Measurements from ENCODE around the gene LNPK. TPM values are rescaled to one million over a fixed set of nuclear protein-coding genes. Genes with fewer than 3 reads are reported as not detected.

The LNPK gene
- total and polyA plus RNA-seq, 9 of the 15 experiments (the other 6 are each of a cell fraction or from before 2014, with no cell fraction given): 6.4 to 40.4 (median 21.3) TPM

DNA sequence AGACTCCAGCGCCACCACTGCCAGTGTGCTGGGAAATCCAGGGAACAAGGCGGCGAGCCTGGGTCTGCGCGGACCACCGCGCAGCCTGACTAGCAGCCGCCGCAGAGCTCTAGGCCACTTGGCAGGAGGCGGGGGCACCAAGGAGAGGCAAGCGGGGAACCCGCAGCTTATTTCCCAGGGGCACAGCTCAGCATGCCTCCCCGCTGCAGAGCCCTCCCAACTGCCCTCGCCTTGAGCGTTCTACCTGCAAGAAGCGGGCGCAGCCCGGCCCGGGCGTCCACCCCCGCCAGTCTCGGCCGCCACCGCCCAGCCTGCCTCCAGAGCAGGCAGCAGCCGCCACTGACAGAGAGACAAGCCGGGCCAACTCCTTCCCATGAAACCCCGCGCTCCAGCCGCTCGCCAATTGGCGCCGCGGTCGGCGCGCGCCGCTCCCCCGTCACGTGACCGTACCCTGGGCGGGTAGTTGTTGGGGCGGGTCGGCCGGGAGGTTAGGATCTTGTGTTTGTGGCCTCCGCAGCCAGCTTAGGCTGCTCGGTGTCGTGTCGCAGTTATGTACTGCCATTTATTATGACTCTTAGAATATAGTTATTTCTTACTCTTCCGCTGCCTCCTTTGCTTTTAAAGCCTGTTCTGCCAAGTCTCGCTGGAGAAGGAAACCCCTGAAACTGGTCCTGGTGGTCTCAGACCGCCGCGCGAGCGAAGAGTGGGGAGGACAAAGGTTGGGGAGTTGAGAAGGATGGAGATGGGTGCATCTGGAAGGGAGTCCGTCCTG, at the start of gene LNPK (continued):
- TF ChIP-seq, protein P1, sequence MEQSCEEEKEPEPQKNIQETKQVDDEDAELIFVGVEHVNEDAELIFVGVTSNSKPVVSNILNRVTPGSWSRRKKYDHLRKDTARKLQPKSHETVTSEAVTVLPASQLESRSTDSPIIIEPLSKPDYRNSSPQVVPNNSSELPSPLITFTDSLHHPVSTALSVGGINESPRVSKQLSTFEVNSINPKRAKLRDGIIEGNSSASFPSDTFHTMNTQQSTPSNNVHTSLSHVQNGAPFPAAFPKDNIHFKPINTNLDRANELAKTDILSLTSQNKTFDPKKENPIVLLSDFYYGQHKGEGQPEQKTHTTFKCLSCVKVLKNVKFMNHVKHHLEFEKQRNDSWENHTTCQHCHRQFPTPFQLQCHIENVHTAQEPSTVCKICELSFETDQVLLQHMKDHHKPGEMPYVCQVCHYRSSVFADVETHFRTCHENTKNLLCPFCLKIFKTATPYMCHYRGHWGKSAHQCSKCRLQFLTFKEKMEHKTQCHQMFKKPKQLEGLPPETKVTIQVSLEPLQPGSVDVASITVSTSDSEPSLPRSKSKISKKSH (CRISPR knock-in tag; IDR thresholded peaks at IDR 0.05): no peak
- TF ChIP-seq CBX3 (IDR thresholded peaks at IDR 0.05; ENCODE audit: borderline replicate concordance in 1 of 2, low read length in 2 of 2) (peak in 1 of 2 experiments; percentile 79; a peak in 1 of 3 replicates), RBM34 (IDR thresholded peaks at IDR 0.05; ENCODE audit: borderline replicate concordance, insufficient read depth, low read length) (no peak), ZBTB12 (CRISPR knock-in tag; IDR thresholded peaks at IDR 0.05) (no peak), ZNF121 (CRISPR knock-in tag; conservative IDR thresholded peaks at IDR 0.05) (no peak), TCF15 (CRISPR knock-in tag; IDR thresholded peaks at IDR 0.05) (no peak), MAZ (CRISPR knock-in tag; conservative IDR thresholded peaks at IDR 0.05 in 1 of 2, IDR thresholded peaks at IDR 0.05 in 1 of 2) (peak; percentile 76 to 94), XRCC4 (IDR thresholded peaks at IDR 0.05; ENCODE audit: extremely low read depth, insufficient read depth, insufficient read length) (no peak), ZNF764 (CRISPR knock-in tag; IDR thresholded peaks at IDR 0.05; ENCODE audit: low read depth) (no peak), HMG20A (CRISPR knock-in tag; conservative IDR thresholded peaks at IDR 0.05) (no peak), ZNF347 (CRISPR knock-in tag; IDR thresholded peaks at IDR 0.05; ENCODE audit: low read depth) (no peak), FOS (IDR thresholded peaks at IDR 0.05; ENCODE audit: extremely low read depth, insufficient read length) (no peak), ASH1L (IDR thresholded peaks at IDR 0.05; ENCODE audit: borderline replicate concordance, low read depth, partially characterized antibody) (no peak), ZFPM2 (CRISPR knock-in tag; IDR thresholded peaks at IDR 0.05) (no peak), ZNF76 (CRISPR knock-in tag; IDR thresholded peaks at IDR 0.05; ENCODE audit: borderline replicate concordance) (0 out of 2 replicates have a peak, but pooled peaks have one; percentile 39), RBBP5 (IDR thresholded peaks at IDR 0.05; ENCODE audit: borderline replicate concordance, insufficient read depth, low read length, poor library complexity, severe bottlenecking) (no peak), ZNF696 (CRISPR knock-in tag; conservative IDR thresholded peaks at IDR 0.05) (no peak)
- TF ChIP-seq, protein P2, sequence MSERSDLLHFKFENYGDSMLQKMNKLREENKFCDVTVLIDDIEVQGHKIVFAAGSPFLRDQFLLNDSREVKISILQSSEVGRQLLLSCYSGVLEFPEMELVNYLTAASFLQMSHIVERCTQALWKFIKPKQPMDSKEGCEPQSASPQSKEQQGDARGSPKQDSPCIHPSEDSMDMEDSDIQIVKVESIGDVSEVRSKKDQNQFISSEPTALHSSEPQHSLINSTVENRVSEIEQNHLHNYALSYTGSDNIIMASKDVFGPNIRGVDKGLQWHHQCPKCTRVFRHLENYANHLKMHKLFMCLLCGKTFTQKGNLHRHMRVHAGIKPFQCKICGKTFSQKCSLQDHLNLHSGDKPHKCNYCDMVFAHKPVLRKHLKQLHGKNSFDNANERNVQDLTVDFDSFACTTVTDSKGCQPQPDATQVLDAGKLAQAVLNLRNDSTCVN (CRISPR knock-in tag; IDR thresholded peaks at IDR 0.05): no peak
- TF ChIP-seq, protein P3, sequence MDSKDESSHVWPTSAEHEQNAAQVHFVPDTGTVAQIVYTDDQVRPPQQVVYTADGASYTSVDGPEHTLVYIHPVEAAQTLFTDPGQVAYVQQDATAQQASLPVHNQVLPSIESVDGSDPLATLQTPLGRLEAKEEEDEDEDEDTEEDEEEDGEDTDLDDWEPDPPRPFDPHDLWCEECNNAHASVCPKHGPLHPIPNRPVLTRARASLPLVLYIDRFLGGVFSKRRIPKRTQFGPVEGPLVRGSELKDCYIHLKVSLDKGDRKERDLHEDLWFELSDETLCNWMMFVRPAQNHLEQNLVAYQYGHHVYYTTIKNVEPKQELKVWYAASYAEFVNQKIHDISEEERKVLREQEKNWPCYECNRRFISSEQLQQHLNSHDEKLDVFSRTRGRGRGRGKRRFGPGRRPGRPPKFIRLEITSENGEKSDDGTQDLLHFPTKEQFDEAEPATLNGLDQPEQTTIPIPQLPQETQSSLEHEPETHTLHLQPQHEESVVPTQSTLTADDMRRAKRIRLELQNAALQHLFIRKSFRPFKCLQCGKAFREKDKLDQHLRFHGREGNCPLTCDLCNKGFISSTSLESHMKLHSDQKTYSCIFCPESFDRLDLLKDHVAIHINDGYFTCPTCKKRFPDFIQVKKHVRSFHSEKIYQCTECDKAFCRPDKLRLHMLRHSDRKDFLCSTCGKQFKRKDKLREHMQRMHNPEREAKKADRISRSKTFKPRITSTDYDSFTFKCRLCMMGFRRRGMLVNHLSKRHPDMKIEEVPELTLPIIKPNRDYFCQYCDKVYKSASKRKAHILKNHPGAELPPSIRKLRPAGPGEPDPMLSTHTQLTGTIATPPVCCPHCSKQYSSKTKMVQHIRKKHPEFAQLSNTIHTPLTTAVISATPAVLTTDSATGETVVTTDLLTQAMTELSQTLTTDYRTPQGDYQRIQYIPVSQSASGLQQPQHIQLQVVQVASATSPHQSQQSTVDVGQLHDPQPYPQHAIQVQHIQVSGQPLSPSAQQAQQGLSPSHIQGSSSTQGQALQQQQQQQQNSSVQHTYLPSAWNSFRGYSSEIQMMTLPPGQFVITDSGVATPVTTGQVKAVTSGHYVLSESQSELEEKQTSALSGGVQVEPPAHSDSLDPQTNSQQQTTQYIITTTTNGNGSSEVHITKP (IDR thresholded peaks at IDR 0.05; ENCODE audit: partially characterized antibody): peak; percentile 16

Measured in K562 (cell line).